OCI-LY3 (cell line): ENCODE data around the gene NPC1L1.

Source experiments
- H2AFZ ChIP-seq: fragments of 200-600, 300-600 bp; shearing (Covaris generic); 2 replicates; pipeline ENCODE4 v1.6.0; 2014; ENCODE audit warnings: antibody characterized with exemption, low read depth, low read length
- H3K27ac ChIP-seq: fragments of 200-600, 300-600 bp; sonication (generic); 2 replicates; pipeline ENCODE4 v1.5.1; 2014; ENCODE audit warnings: mild to moderate bottlenecking, low read length, moderate library complexity, mixed read lengths
- H3K27me3 ChIP-seq: fragments of 200-600, 300-600 bp; sonication (generic); 2 replicates; pipeline ENCODE4 v1.6.1; 2014; ENCODE audit warnings: low read depth, low read length, mixed read lengths
- H3K36me3 ChIP-seq: fragments of 200-600, 300-600 bp; sonication (generic); replicated peaks from 2 replicates; pipeline ENCODE3; 2014; ENCODE audit warnings: low read depth, low read length, mixed read lengths
- H3K4me1 ChIP-seq: fragments of 300-600, 200-600 bp; sonication (generic); 2 replicates; pipeline ENCODE4 v1.6.1; 2014; ENCODE audit warnings: low read length, mixed read lengths
- H3K4me2 ChIP-seq: fragments of 200-600, 300-600 bp; sonication (generic); 2 replicates; pipeline ENCODE4 v1.6.1; 2014; ENCODE audit warnings: low read length, mixed read lengths
- H3K4me3 ChIP-seq: fragments of 300-600, 200-600 bp; sonication (generic); 2 replicates; pipeline ENCODE4 v1.5.1; 2014; ENCODE audit warnings: antibody characterized with exemption, mild to moderate bottlenecking, low read length, moderate library complexity
- H3K79me2 ChIP-seq: fragments of 300-600, 200-600 bp; shearing (Covaris generic); 2 replicates; pipeline ENCODE4 v1.6.1; 2014; ENCODE audit warnings: mild to moderate bottlenecking, low read length, mixed read lengths
- H3K9ac ChIP-seq: fragments of 300-600, 200-600 bp; shearing (Covaris generic); 2 replicates; pipeline ENCODE4 v1.6.0; 2014; ENCODE audit warnings: mild to moderate bottlenecking, low read length, moderate library complexity
- H3K9me3 ChIP-seq: fragments of 200-600, 300-600 bp; shearing (Covaris generic); 2 replicates; pipeline ENCODE4 v1.6.1; 2014; ENCODE audit warnings: low read length, mixed read lengths; ENCODE audit not compliant: insufficient read depth
- H4K20me1 ChIP-seq: fragments of 200-600, 300-600 bp; sonication (generic); 2 replicates; pipeline ENCODE4 v1.6.1; 2016; ENCODE audit warnings: low read length, mixed read lengths; ENCODE audit not compliant: insufficient read depth
- CTCF ChIP-seq: fragments of 200-600, 300-600 bp; sonication (generic); IDR thresholded peaks from 2 replicates; pipeline ENCODE4 v1.5.1; 2014; ENCODE audit warnings: antibody characterized with exemption, low read length, low read depth
- EZH2phosphoT487 ChIP-seq: fragments of 200-600 bp; shearing (Covaris generic); IDR thresholded peaks from 2 replicates; pipeline ENCODE4 v1.6.1; 2018; ENCODE audit warnings: antibody characterized with exemption, mixed run types, low read depth

Gene NPC1L1

GRCh38 chr7:44466300-44467216, 74.6 kb downstream of the NPC1L1 start:
- H3K36me3 ChIP-seq: peaks cover 40% of the 10 kb centered on the region
- no peak for TF ChIP-seq EZH2phosphoT487
- no peak for TF ChIP-seq CTCF
- H3K27ac ChIP-seq: no peak overlapping the region
- no peak overlapping the region for H3K4me2 ChIP-seq
- H4K20me1 ChIP-seq: peaks cover 43% of the 10 kb centered on the region
- peaks cover 1% of the 10 kb centered on the region; the same call in 1 of the 2 replicates for H3K4me1 ChIP-seq
- no peak overlapping the region for H2AFZ ChIP-seq
- peaks cover 75% of the 10 kb centered on the region for H3K79me2 ChIP-seq
- H3K4me3 ChIP-seq: no peak overlapping the region
- H3K9me3 ChIP-seq: no peaks in the 10 kb centered on the region
- H3K9ac ChIP-seq: no peak overlapping the region
- no peaks in the 10 kb centered on the region for H3K27me3 ChIP-seq

- no peaks in the 10 kb centered on the region for H3K9me3 ChIP-seq
- peaks cover 75% of the 10 kb centered on the region for H3K79me2 ChIP-seq
- H4K20me1 ChIP-seq: peaks cover 47% of the 10 kb centered on the region
- no peak overlapping the region for H3K27ac ChIP-seq
- no peak overlapping the region for H2AFZ ChIP-seq
- H3K36me3 ChIP-seq: peaks cover 39% of the 10 kb centered on the region
- H3K4me2 ChIP-seq: no peak overlapping the region
- peaks cover 12% of the 10 kb centered on the region for H3K4me1 ChIP-seq
- no peak overlapping the region for H3K4me3 ChIP-seq
- no peaks in the 10 kb centered on the region for H3K27me3 ChIP-seq
- H3K9ac ChIP-seq: no peak overlapping the region
- TF ChIP-seq CTCF (no peak), EZH2phosphoT487 (no peak)
Observed at GRCh38 chr7:44465490-44465889, 75.6 kb downstream of the NPC1L1 start.

- peaks cover 42% of the 10 kb centered on the region for H4K20me1 ChIP-seq
- peaks cover 71% of the 10 kb centered on the region for H3K79me2 ChIP-seq
- H3K36me3 ChIP-seq: peaks cover 29% of the 10 kb centered on the region
- H3K4me1 ChIP-seq: peaks cover 22% of the 10 kb centered on the region
- no peak overlapping the region for H3K9ac ChIP-seq
- H3K4me3 ChIP-seq: no peak overlapping the region
- no peaks in the 10 kb centered on the region for H3K9me3 ChIP-seq
- H3K27ac ChIP-seq: no peak overlapping the region
- H3K4me2 ChIP-seq: no peak overlapping the region
- H3K27me3 ChIP-seq: no peaks in the 10 kb centered on the region
- 0 out of 2 replicates have a peak, but pooled peaks have one; percentile 21 for TF ChIP-seq CTCF
- TF ChIP-seq EZH2phosphoT487: no peak
- no peak overlapping the region for H2AFZ ChIP-seq
Observed at GRCh38 chr7:44463169-44463808, 77.8 kb downstream of the NPC1L1 start.
